ENCODE measurements around the gene ST7. TPM values are rescaled to one million over a fixed set of nuclear protein-coding genes. Genes with fewer than 3 reads are reported as not detected.

Gene ST7
- total and polyA plus RNA-seq, 2 of the 8 experiments (the other 6 are each of a cell fraction or from before 2014, with no cell fraction given): 16.3 to 18.0 TPM

GRCh38 chr7:117269886-117270285 lies 316.6 kb downstream of the ST7 start:
- no peak overlapping the region for H2AK5ac ChIP-seq (ENCODE audit: low read depth, low read length)
- POLR2A ChIA-PET (ENCODE audit: partially characterized antibody): no interaction called here
- H3K9me3 ChIP-seq (ENCODE audit: insufficient read depth in 2 of 2, low read depth in 1 of 2, low read length in 1 of 2): no peaks in the 10 kb centered on the region
- no peaks in the 10 kb centered on the region for H3K27me3 ChIP-seq (replicated peaks in 1 of 4; ENCODE audit: control insufficient read depth in 3 of 4, extremely low read depth in 1 of 4, insufficient read depth in 3 of 4, low read length in 3 of 4)
- H3K4me2 ChIP-seq (ENCODE audit: insufficient read depth in 1 of 2, low read depth in 2 of 2, low read length in 2 of 2): no peak overlapping the region
- H3K79me2 ChIP-seq (ENCODE audit: control insufficient read depth in 1 of 2, insufficient read depth in 2 of 2, low read length in 2 of 2): no peaks in the 10 kb centered on the region
- no peak overlapping the region for H2BK12ac ChIP-seq (ENCODE audit: low read depth, low read length)
- no peak overlapping the region for H3K4me3 ChIP-seq (ENCODE audit: extremely low read depth in 1 of 4, insufficient read depth in 2 of 4, low read depth in 3 of 4, low read length in 4 of 4)
- no peaks in the 10 kb centered on the region for H3K79me1 ChIP-seq (ENCODE audit: low read depth, low read length)
- H4K5ac ChIP-seq (ENCODE audit: insufficient read length, low read depth, low read length): no peak overlapping the region
- no peak overlapping the region for H3K4ac ChIP-seq (replicated peaks; ENCODE audit: insufficient read length, low read depth, low read length)
- no peak overlapping the region for H2BK5ac ChIP-seq (ENCODE audit: low read depth, low read length)
- no peak overlapping the region for H3K27ac ChIP-seq (ENCODE audit: low read depth, low read length)
- no peak overlapping the region for H3K14ac ChIP-seq (ENCODE audit: insufficient read length)
- no peak overlapping the region for H2AFZ ChIP-seq (ENCODE audit: low read length)
- no peaks in the 10 kb centered on the region for H3K4me1 ChIP-seq (replicated peaks in 1 of 4; ENCODE audit: control insufficient read depth in 3 of 4, insufficient read depth in 4 of 4, low read length in 3 of 4)
- H3K18ac ChIP-seq (ENCODE audit: extremely low read depth, low read length): no peak overlapping the region
- H3K23ac ChIP-seq (ENCODE audit: insufficient read length): no peak overlapping the region
- H3K36me3 ChIP-seq (ENCODE audit: control insufficient read depth in 2 of 4, insufficient read depth in 4 of 4, low read length in 3 of 4): no peaks in the 10 kb centered on the region
- no peak overlapping the region for H3K56ac ChIP-seq (replicated peaks; ENCODE audit: insufficient read length, low read depth, low read length)
- no peak for FAIRE-seq
- H2BK120ac ChIP-seq (replicated peaks; ENCODE audit: low read depth, low read length): no peak overlapping the region
- no peak overlapping the region for H2BK20ac ChIP-seq (ENCODE audit: low read length)
- TF ChIP-seq E2F6 (IDR thresholded peaks at IDR 0.05) (no peak), SUZ12 (IDR thresholded peaks at IDR 0.05; ENCODE audit: low read length) (no peak), TAF7 (optimal IDR thresholded peaks at IDR 0.05; ENCODE audit: borderline replicate concordance, low read depth, low read length) (no peak)
- 88% methylated on average over 3 of the region's 3 CpGs; no CpG with 5 or more reads in 1 of the 2 experiments for WGBS, 2 experiments (ENCODE audit: extremely low coverage in 1 of 2, insufficient coverage in 1 of 2, insufficient read length in 1 of 2, insufficient replicate concordance in 2 of 2, low coverage in 1 of 2, low lambda C conversion rate in 2 of 2, missing lambda C conversion rate in 1 of 2)
- H4K91ac ChIP-seq (replicated peaks; ENCODE audit: insufficient read length, low read length): no peak overlapping the region
- H4K8ac ChIP-seq (ENCODE audit: extremely low read depth, insufficient read depth, low read length): no peak overlapping the region
- CTCF ChIA-PET (ENCODE audit: partially characterized antibody): no interaction called here
- no peak overlapping the region for H2BK15ac ChIP-seq (ENCODE audit: low read length)
- H3K9ac ChIP-seq (replicated peaks in 1 of 4; ENCODE audit: extremely low read depth in 1 of 4, low read depth in 3 of 4, low read length in 3 of 4): no peak overlapping the region
- no peaks in the 10 kb centered on the region for H3K23me2 ChIP-seq (ENCODE audit: low read depth, low read length)
- H4K20me1 ChIP-seq (replicated peaks in 1 of 2; ENCODE audit: control insufficient read depth in 1 of 2, insufficient read depth in 2 of 2, low read length in 2 of 2): no peaks in the 10 kb centered on the region
- no peak for DNase-seq (ENCODE audit: low read depth in 1 of 2, low spot score in 2 of 2)

Data from H1 (cell line).